ENCODE data around the gene SLC25A25.
"Not testable (repeated sequence)": the region's sequence is repeated elsewhere in the genome, so short reads cannot be mapped to it uniquely, and the experiment has no call there.

Gene SLC25A25

DNA sequence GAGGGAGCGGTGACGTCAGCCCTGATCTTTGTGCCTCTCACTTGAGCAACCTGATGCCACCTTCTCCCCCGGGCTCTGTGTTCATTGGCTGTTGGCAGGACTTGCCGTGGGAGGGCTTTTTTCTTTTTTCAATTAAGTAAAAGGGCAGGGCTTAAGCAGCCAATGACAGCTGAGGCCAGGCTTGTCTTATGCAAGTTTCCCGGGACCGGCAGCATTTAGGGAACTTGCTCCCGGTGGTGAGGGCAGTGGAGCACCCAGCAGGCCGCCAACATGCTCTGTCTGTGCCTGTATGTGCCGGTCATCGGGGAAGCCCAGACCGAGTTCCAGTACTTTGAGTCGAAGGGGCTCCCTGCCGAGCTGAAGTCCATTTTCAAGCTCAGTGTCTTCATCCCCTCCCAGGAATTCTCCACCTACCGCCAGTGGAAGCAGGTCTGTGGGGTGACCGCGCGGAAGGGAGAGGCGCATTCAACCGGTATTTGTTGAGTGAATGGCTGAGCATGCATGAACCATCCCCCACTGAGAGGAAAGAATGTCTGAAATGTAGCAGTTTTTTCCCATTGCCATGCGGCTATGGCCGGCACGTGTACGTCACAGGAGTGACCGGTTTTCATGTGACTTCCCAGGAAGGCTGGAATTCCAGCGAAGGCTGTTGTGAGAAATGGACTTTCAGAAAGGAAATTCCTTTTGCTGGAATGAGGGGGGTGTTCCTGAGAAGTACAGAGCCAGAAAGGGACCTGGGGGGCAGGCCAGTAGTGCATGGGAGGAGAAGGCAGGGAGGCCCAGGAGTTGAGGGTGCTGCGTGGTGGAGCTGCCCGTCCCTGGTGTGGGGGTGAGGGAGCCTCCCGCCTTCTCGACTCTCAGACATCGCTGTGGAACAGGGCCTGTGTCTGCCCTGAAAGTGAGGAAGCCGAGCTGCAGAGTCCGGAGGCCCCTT is 30.5 kb downstream of the SLC25A25 start:
- peak; percentile 36 for DNase-seq

DNA sequence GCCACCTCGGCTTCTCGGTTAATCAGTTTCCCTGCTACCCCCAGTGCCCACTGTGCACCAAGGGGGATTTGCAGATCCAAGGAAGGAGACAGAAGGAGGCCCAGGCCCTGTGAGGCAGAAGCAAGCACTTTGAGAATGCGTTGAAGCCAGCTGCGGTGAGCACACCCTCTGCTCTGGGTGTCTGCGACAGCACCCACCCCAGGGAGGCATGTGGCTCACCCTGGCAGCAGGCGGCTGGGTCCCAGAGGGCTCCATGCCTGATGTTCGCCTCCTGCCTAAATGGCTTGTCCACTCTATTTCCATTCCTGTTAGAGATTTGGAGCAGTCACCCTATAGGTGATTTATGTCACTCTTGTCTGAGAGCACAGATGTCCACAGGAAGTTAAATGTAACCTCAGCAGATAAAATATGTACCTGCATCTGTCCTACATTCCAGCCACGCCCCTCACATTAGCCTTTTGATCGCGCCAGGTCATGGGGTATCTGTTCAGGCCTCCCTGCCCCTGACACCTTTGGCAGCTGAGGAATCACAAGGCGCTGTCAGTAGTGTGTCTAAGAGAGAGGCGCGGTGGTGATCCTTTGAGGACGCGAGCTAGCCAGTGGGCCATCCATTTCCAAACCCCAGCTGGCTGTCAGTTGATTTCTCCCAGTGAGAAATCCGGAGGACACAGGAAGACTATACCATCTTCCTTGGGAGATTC is 31.3 kb downstream of the SLC25A25 start:
- DNase-seq = no peak

- no peak for DNase-seq
These were observed 32.0 kb downstream of the SLC25A25 start for GRCh38 chr9:128099932-128100491.

- no peak for DNase-seq
These were observed 32.5 kb downstream of the SLC25A25 start for GRCh38 chr9:128100581-128100980.

GRCh38 chr9:128101231-128101661 is 33.2 kb downstream of the SLC25A25 start:
- no peak for DNase-seq

GRCh38 chr9:128101690-128102089 is 33.7 kb downstream of the SLC25A25 start:
- DNase-seq = no peak

- no peak for DNase-seq
These were observed 34.2 kb downstream of the SLC25A25 start for GRCh38 chr9:128102196-128102595.

DNA sequence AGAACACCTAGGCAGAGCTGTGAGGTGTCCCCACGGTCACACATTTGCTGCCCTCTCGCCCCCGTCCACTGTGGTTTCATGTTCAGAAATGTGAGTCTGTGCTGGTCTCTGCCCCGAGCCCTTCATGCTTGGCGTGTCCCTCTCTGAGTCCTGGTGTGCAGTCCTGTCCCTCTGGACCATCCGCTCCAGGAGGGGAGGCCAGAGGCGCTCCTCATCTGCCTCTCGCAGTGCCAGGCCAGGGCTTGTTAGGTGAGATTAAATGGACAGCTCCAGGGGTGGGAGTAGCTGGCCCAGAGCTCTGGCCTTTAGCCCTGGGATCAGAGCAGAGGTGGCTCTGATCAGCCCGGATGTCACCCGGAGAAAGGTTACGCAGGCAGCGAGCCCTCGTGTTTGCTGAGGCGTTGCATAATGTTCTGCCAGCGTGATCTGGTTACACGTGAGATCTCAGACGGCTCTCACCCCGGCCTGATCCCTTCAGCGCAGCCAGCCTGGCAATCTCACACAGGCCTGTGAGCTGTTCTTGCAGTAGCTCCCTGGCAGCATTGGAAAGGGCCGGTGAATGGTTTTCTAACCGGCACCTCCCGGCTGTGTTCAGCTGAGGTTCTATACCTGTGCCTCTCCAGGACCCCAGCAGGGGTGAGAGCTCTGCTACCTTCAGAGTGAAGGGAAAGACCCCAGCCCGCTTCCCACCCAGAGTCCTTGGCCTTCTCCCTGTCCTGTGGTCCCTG is 35.0 kb downstream of the SLC25A25 start:
- DNase-seq = no peak

GRCh38 chr9:128103589-128103962 is 35.5 kb downstream of the SLC25A25 start:
- DNase-seq = no peak

DNA sequence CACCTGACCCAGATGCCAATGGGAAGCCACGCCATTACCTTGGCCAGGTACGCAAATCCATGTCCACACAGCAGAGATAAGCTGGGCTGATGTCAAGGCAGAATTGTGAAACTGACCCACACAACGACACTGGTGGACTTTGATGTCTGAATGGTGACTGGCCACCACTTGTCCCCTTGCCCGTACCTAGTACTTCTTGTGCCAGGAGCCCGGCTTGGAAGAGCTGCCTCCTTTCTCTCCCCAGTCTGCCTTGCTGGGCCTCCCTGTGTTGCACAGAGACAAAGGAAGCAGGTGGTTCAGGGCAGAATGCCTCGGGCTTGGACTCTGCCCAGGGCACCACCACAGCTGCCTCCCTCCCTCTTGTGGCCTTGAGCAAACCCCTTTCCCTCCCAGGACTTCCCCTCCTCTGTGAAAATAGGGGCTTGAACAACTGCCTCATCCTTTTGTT is 36.2 kb downstream of the SLC25A25 start:
- no peak for DNase-seq

- DNase-seq = no peak
These were observed 37.6 kb downstream of the SLC25A25 start for GRCh38 chr9:128105538-128106175.

GRCh38 chr9:128106181-128106939 is 38.3 kb downstream of the SLC25A25 start:
- no peak for DNase-seq

DNA sequence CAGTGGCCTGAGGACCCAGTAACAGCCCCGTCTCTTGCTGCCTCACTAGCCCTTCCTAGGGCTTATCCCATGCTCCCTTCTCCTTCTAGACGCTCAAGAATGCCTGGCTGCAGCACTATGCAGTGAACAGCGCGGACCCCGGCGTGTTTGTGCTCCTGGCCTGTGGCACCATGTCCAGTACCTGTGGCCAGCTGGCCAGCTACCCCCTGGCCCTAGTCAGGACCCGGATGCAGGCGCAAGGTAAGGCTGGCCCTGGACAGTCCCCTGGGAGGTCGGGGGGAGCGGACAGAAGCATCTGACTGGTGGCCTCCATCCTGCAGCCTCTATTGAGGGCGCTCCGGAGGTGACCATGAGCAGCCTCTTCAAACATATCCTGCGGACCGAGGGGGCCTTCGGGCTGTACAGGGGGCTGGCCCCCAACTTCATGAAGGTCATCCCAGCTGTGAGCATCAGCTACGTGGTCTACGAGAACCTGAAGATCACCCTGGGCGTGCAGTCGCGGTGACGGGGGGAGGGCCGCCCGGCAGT is 39.0 kb downstream of the SLC25A25 start:
- no peak for DNase-seq

DNA sequence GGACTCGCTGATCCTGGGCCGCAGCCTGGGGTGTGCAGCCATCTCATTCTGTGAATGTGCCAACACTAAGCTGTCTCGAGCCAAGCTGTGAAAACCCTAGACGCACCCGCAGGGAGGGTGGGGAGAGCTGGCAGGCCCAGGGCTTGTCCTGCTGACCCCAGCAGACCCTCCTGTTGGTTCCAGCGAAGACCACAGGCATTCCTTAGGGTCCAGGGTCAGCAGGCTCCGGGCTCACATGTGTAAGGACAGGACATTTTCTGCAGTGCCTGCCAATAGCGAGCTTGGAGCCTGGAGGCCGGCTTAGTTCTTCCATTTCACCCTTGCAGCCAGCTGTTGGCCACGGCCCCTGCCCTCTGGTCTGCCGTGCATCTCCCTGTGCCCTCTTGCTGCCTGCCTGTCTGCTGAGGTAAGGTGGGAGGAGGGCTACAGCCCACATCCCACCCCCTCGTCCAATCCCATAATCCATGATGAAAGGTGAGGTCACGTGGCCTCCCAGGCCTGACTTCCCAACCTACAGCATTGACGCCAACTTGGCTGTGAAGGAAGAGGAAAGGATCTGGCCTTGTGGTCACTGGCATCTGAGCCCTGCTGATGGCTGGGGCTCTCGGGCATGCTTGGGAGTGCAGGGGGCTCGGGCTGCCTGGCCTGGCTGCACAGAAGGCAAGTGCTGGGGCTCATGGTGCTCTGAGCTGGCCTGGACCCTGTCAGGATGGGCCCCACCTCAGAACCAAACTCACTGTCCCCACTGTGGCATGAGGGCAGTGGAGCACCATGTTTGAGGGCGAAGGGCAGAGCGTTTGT is 39.6 kb downstream of the SLC25A25 start:
- DNase-seq = no peak

- DNase-seq = no peak
These were observed 40.4 kb downstream of the SLC25A25 start for GRCh38 chr9:128108269-128109049.

GRCh38 chr9:128109050-128109709 is 41.1 kb downstream of the SLC25A25 start:
- no peak for DNase-seq

- not testable (repeated sequence) for DNase-seq
These were observed 43.7 kb downstream of the SLC25A25 start for GRCh38 chr9:128111726-128112125.

DNA sequence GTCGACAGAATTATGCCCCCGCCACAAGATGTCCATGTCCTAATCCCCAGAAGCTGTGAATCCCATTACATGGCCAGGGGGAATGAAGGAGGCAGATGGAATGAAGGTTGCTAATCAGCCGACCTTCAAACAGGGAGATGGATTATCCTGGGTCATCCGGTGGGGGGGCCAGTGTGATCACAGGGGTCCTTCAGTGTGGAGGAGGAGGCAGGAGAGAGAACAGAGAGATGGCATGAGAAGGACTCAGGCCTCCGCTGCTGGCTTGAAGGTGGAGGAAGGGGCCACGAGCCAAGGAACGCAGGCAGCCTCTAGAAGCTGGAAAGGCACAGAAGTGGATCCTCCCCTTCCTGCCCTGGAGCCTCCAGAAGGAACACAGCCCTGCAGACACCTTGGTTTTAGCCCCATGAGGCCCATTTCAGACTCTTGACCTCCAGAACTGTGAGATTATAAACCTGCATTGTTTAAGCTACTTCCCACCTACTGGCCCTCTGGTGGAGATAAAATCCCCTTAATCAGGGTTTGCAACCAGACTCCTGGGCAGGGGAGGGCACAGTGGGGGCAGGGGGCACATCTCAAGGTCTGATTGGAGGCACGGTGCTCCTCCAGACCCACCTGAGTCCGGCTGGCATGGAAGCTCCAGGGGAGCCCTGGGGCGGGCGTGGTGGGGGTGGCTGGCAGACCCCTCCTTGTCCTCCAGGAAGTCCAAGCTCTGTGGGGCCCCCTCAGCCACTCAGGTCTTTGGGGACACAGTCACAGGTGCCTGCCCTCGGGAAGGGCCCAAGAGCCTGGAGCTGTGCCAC is 45.7 kb downstream of the SLC25A25 start:
- DNase-seq = no peak

Measured in GDM1 (cell line).